ENCODE data around the gene BPI.
"Not testable (repeated sequence)": the region's sequence is repeated elsewhere in the genome, so short reads cannot be mapped to it uniquely, and the experiment has no call there.

Gene BPI

DNA sequence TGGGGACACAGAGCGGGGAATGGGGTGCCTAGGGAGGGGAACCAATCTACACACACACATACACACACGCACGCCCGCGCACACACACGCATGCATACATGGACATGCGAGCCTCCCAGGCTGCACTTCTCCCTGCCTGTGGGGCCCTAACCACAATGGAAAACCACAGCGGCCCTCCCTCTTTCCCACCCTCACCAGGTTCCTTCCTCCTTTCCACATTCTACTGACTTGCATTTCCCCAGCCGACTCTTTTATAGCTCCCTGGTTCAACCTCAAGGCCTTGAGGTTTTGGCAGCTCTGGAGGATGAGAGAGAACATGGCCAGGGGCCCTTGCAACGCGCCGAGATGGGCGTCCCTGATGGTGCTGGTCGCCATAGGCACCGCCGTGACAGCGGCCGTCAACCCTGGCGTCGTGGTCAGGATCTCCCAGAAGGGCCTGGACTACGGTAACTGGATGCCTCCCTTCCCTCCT lies at the start of gene BPI:
TSS of gene BPI (plus strand) at position 249 of the 472 bp plus-strand sequence. CDS start at position 317, 68 bp downstream.
- ATAC-seq (peak; percentile 48), DNase-seq (peak; percentile 16)

GRCh38 chr20:38254621-38255020 lies 49.3 kb upstream of the BPI start:
- not testable (repeated sequence) for ATAC-seq, DNase-seq

DNA sequence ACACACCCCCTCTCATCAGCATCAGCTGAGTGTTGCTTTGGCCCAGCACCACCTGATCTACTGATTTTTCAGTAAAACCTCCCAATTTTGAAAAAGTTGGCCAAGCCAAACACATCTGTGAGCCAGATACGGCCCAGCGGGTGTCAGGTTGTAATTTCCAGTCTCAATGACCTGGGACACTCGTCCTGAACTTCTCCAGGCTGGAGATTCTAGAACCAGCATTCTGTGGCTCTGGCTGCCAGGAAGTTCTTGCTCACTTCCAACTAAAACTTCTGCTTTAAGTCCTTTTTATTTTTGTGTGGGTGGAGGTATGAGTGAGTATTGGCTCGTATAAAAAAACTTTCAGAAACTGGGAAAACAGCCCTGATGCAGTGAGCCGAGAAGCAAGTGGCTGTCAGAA lies 48.6 kb upstream of the BPI start:
- ATAC-seq (no peak), DNase-seq (no peak)

GRCh38 chr20:38256021-38256420 lies 47.9 kb upstream of the BPI start:
- no peak for DNase-seq
- no peak for ATAC-seq

DNA sequence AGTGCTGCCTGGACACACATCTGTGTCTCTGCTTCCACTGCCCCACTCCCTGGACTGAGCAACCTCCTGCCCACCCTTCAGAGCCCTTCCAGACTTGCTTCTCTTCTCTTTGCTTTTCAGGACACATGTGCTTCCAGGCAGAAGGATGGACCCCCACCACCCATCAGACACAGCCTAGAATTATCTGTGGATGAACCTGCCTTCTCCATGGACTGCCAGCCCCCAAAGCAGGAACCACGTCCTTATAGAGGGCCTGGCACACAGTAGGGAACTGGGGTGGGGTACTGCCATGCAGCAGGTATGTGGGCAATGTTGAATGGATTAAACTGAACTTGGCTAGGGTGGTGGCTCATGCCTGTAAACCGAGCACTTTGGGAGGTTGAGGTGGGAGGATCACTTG lies 47.0 kb upstream of the BPI start:
- DNase-seq (no peak), ATAC-seq (no peak)

- no peak for ATAC-seq
- no peak for DNase-seq
Observed at GRCh38 chr20:38258545-38259215, 45.3 kb upstream of the BPI start.

DNA sequence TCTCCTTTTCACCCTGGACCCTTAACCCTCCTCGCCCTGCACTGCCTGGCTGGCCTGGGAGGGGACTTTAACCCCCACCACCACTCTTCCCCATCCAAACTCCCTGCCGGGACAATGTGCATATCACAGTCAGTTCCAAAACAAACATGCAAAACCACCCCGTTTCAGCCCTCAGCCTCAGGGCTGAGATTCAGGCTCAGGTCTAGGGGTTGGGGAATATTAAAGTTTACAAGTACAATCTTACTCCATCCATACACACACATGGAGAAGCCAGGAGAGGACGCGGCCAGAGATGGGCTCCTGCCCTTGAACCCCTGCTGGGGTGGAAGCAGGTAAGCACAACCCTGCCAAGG lies 44.0 kb upstream of the BPI start:
- ATAC-seq = no peak
- DNase-seq = no peak

DNA sequence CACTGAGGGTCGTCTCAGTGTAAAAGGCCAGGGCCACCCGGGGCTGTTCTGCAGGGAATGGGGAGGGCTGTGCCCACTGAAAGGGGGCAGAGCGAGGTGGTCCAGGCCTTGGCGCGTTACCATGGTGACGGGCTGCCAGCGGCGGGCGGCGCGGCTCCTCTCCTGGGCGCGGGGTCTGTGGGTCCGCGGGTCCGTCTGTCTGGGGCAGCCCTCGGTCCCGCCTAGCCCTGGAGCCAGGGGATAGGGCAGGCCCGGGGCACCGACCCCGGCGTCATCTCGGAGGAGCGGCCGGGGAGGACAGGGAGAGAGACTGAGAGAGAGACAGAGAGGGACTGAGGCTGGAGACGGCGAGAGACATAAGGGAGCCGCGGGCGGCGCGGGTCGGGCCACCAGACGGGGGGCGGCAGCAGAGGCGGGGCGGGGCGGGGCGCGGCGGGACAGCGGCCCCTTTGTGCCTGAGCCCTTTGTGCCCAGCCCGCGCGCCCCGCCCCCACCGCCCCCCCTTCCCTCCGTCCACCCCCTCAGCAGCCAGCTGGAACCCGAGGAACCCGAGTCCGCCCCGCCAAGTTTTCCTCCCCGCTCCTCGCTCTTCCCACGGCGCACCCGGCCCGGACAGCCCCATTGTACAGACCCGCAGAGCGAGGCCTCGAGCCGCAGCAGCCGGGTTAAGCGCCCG lies 43.4 kb upstream of the BPI start, which contains the start of gene KIAA1755:
TSS of gene KIAA1755 (minus strand) at position 358 of the 676 bp plus-strand sequence. CDS start at position 123, 235 bp downstream.
- DNase-seq = no peak
- peak; percentile 14 for ATAC-seq

GRCh38 chr20:38261054-38261390 lies 42.9 kb upstream of the BPI start:
- no peak for ATAC-seq
- DNase-seq = no peak

DNA sequence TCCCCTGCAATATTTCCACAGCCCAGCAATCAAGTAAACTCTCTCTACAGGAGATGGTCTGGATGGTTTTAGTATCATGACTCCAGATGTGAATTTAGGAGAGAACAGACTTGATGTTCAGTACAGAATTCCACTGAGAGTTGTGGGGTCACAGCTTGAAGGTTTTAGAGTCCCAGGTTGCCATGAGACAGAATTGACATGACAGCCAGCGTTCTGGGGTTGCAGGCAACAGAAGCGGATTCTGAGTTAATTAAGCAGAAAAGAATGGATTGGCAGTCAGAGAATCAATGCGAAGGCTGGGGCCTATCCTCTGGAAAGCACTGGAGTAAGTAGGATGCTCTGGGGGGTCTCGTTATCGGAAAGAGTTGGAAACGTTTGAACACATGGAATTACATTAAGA lies 41.0 kb upstream of the BPI start:
- ATAC-seq = no peak

GRCh38 chr20:38266426-38266825 lies 37.5 kb upstream of the BPI start:
- DNase-seq (no peak), ATAC-seq (no peak)

More for the DNA sequence above, 41.0 kb upstream of the BPI start:
- no peak for DNase-seq

DNA sequence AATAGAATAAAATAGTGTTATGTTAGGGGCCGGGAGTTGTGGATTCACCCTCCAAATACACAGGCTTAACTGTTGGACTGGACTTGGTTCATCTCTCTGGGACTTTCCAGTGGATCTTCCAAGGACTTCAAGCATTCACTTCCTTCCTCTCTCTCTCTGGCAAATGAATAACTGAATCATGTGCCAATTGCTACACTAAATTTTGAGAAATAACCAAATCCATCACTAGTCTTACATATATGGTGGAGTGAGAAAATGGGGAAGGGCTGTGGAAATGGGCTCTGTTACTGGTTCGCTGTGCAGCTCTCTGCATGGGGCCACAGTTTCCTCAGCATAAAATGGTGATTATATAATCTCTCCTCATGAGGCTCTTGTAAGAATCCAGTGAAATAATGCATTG lies 36.7 kb upstream of the BPI start:
- ATAC-seq (no peak), DNase-seq (no peak)

GRCh38 chr20:38267901-38268514 lies 35.9 kb upstream of the BPI start:
- no peak for DNase-seq

GRCh38 chr20:38269040-38269439 lies 34.9 kb upstream of the BPI start:
- ATAC-seq = no peak
- DNase-seq = no peak

More at GRCh38 chr20:38267901-38268514, 35.9 kb upstream of the BPI start:
- no peak for ATAC-seq

GRCh38 chr20:38269715-38270114 lies 34.2 kb upstream of the BPI start:
- ATAC-seq = no peak
- no peak for DNase-seq

GRCh38 chr20:38270869-38271605 lies 32.9 kb upstream of the BPI start:
- ATAC-seq (no peak), DNase-seq (no peak)

GRCh38 chr20:38271608-38272120 lies 32.3 kb upstream of the BPI start:
- DNase-seq (no peak), ATAC-seq (no peak)

- DNase-seq = no peak
- ATAC-seq = no peak
Observed at GRCh38 chr20:38272398-38272797, 31.6 kb upstream of the BPI start.

- ATAC-seq = no peak
- DNase-seq = no peak
Observed at GRCh38 chr20:38272961-38273360, 31.0 kb upstream of the BPI start.

- DNase-seq (no peak), ATAC-seq (no peak)
Observed at GRCh38 chr20:38275815-38276550, 28.0 kb upstream of the BPI start.

DNA sequence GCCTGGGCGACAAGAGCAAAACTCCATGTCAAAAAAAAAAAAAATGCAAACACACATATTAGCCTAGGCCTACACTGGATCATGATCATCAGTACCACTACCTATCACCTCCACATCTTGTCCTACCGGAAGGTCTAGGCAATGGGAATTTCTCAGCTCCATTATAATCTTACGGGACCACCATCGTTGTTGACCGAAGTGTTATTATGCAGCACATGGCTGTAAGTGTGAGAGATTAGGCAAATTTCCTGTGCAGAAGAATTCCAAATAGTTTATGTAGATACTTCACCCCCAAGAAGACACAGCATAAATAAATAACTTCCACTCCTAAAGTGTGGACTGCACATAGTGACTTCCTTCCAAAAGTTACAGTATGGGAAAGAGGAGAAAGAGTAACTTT lies 26.7 kb upstream of the BPI start:
- ATAC-seq = no peak
- DNase-seq = no peak

GRCh38 chr20:38277691-38278090 lies 26.3 kb upstream of the BPI start:
- ATAC-seq = no peak

More at GRCh38 chr20:38277691-38278090, 26.3 kb upstream of the BPI start:
- no peak for DNase-seq
